Endothelial cell of umbilical vein (primary cell): ENCODE results near the gene R3HDM2. TPM values are rescaled to one million over a fixed set of nuclear protein-coding genes. Genes with fewer than 3 reads are reported as not detected.

Experiments
- BruUV-seq: library from RNA; stranded (reverse); fragments of 400-500 nt; replicated peaks from 2 replicates; lab custom pipeline; 2021; lab: Mats Ljungman, UMichigan
- CTCF ChIA-PET: fragments of 300-600, 350-600 bp; sonication (Branson Sonifier 250); formaldehyde crosslinking; loops from one replicate; lab custom pipeline; 2021; ENCODE audit warnings: antibody characterized with exemption, inconsistent platforms; lab: Charles Lee
- POLR2A ChIA-PET: fragments of 300-600, 350-600 bp; sonication (Branson Sonifier 250); formaldehyde crosslinking; loops from one replicate; lab custom pipeline; 2021; ENCODE audit warnings: antibody characterized with exemption, inconsistent platforms; lab: Charles Lee
- DNase-seq: peaks from one replicate; pipeline ENCODE4 v3.0.0-alpha.2; 2011; ENCODE audit warnings: low read depth, low spot score
- FAIRE-seq: peaks from 2 replicates; lab custom pipeline; 2011; peaks lifted over from hg19 to GRCh38; lab: Jason Lieb, UNC
- H2AFZ ChIP-seq: 2 replicates; pipeline ENCODE4 v1.6.0; 2012; ENCODE audit warnings: low read depth, low read length, control low read depth, inconsistent platforms
- H3K27ac ChIP-seq: 2 replicates; pipeline ENCODE4 v1.5.1; 2011; ENCODE audit warnings: low read depth, mild to moderate bottlenecking, control low read depth, low read length, moderate library complexity; ENCODE audit not compliant: insufficient read depth
- H3K27me3 ChIP-seq, 2 experiments: 2 replicates each; pipeline versions ENCODE4 v1.6.0 to v1.6.1; 2011; ENCODE audit warnings: low read length in 2 of 2, mixed read lengths in 1 of 2; ENCODE audit not compliant: control insufficient read depth in 2 of 2, insufficient read depth in 2 of 2
- H3K36me3 ChIP-seq, 2 experiments: 2 replicates in 1 of 2; 3 replicates in 1 of 2; pipeline ENCODE4 v1.5.1; 2011; ENCODE audit warnings: low read length in 2 of 2, mild to moderate bottlenecking in 1 of 2, moderate library complexity in 1 of 2; ENCODE audit not compliant: control insufficient read depth in 2 of 2, insufficient read depth in 2 of 2; ENCODE audit errors: extremely low read depth in 1 of 2
- H3K4me1 ChIP-seq: 3 replicates; pipeline ENCODE4 v1.5.1; 2011; ENCODE audit warnings: mild to moderate bottlenecking, low read length; ENCODE audit not compliant: control insufficient read depth, insufficient read depth; ENCODE audit errors: extremely low read depth
- H3K4me2 ChIP-seq: 2 replicates; pipeline ENCODE4 v1.6.1; 2011; ENCODE audit warnings: low read length, control low read depth, mixed read lengths; ENCODE audit not compliant: insufficient read depth
- H3K4me3 ChIP-seq, 3 experiments: fragments of 200-600 bp in 1 of 3; sonication (generic), shearing (Covaris generic) in 1 of 3; replicated peaks in 1 of 3; 2 replicates each; pipeline ENCODE4 v1.5.1; 2011 to 2016; ENCODE audit warnings: control low read depth in 3 of 3, low read length in 3 of 3, mild to moderate bottlenecking in 2 of 3, inconsistent platforms in 1 of 3, low read depth in 1 of 3, moderate library complexity in 1 of 3; ENCODE audit not compliant: insufficient read depth in 1 of 3
- H3K79me2 ChIP-seq: 2 replicates; pipeline ENCODE4 v1.6.0; 2012; ENCODE audit warnings: low read length, inconsistent platforms; ENCODE audit not compliant: control insufficient read depth, insufficient read depth
- H3K9ac ChIP-seq: replicated peaks from 2 replicates; pipeline ENCODE3; 2011; ENCODE audit warnings: low read length, control low read depth; ENCODE audit not compliant: insufficient read depth; ENCODE audit errors: extremely low read depth
- H3K9me1 ChIP-seq: replicated peaks from 3 replicates; pipeline ENCODE4 v1.6.0; 2011; ENCODE audit warnings: mild to moderate bottlenecking, low read length; ENCODE audit not compliant: control insufficient read depth, insufficient read depth; ENCODE audit errors: extremely low read depth
- H3K9me3 ChIP-seq: replicated peaks from 2 replicates; pipeline ENCODE4 v1.5.1; 2012; ENCODE audit warnings: low read length, inconsistent platforms; ENCODE audit not compliant: control insufficient read depth, insufficient read depth
- H4K20me1 ChIP-seq: replicated peaks from 2 replicates; pipeline ENCODE3; 2011; ENCODE audit warnings: mild to moderate bottlenecking, low read length; ENCODE audit not compliant: control insufficient read depth, insufficient read depth; ENCODE audit errors: extremely low read depth
- CTCF ChIP-seq, 2 donors: IDR thresholded peaks; 1 replicate in 1 of 2; 2 replicates in 1 of 2; pipeline ENCODE4 v1.5.1; 2011; ENCODE audit warnings: low read length in 2 of 2, mild to moderate bottlenecking in 2 of 2, moderate library complexity in 2 of 2, control low read depth in 1 of 2, inconsistent platforms in 1 of 2, low read depth in 1 of 2; ENCODE audit not compliant: insufficient read depth in 1 of 2; ENCODE audit errors: extremely low read depth in 1 of 2
- EZH2 ChIP-seq: IDR thresholded peaks from 2 replicates; pipeline ENCODE4 v1.6.1; 2012; ENCODE audit warnings: borderline replicate concordance, low read depth, mild to moderate bottlenecking, moderate library complexity, low read length, inconsistent platforms; ENCODE audit not compliant: severe bottlenecking
- FOS ChIP-seq: IDR thresholded peaks from 2 replicates; pipeline ENCODE4 v1.6.1; 2011; ENCODE audit warnings: mild to moderate bottlenecking, low read length, moderate library complexity, borderline replicate concordance; ENCODE audit not compliant: insufficient read depth
- GATA2 ChIP-seq: IDR thresholded peaks from 2 replicates; pipeline ENCODE4 v1.7.0; 2011; ENCODE audit warnings: low read depth, mild to moderate bottlenecking, moderate library complexity, mixed read lengths, low read length; ENCODE audit not compliant: insufficient read length, insufficient read depth
- JUN ChIP-seq: IDR thresholded peaks from 2 replicates; pipeline ENCODE4 v1.6.1; 2011; ENCODE audit warnings: borderline replicate concordance, low read depth; ENCODE audit not compliant: insufficient read length, insufficient read depth
- MAX ChIP-seq: IDR thresholded peaks from 2 replicates; pipeline ENCODE4 v1.6.1; 2011; ENCODE audit not compliant: insufficient read depth, insufficient read length
- MYC ChIP-seq: IDR thresholded peaks from one replicate; pipeline ENCODE4 v1.6.1; 2011; ENCODE audit warnings: mild to moderate bottlenecking, low read depth, low read length
- POLR2A ChIP-seq: IDR thresholded peaks from 2 replicates; pipeline ENCODE4 v1.6.1; 2012; ENCODE audit warnings: low read depth, mild to moderate bottlenecking, control low read depth, low read length
- POLR2AphosphoS5 ChIP-seq: IDR thresholded peaks from 2 replicates; pipeline ENCODE4 v1.6.1; 2012; ENCODE audit warnings: low read depth, mild to moderate bottlenecking, control low read depth, low read length, moderate library complexity; ENCODE audit not compliant: insufficient read depth
- dilution Hi-C: fragments of 300-500 bp; cut with MboI; formaldehyde crosslinking; loops from one replicate; pipeline ENCODE4 v1.15.0; 2019; ENCODE audit warnings: low sequenced_read_pairs; ENCODE audit not compliant: extremely low pct_ligation_motif_present
- intact Hi-C: fragments of 100-400 bp; cut with micrococcal nuclease; formaldehyde crosslinking; loops from one replicate; pipeline ENCODE4 v1.10.0; 2022
- polyA plus RNA-seq, 4 experiments: library from polyadenylated mRNA; depleted of rRNA in 3 of 4; stranded (reverse) in 3 of 4; unstranded in 1 of 4; fragments of >200 nt; gene quantifications; 2 replicates each; pipeline versions ENCODE4 v1.2.1 to v1.2.3, GENCODE V29; 2011 to 2012; ENCODE audit warnings: missing spikeins in 1 of 4
- total RNA-seq: library from RNA; stranded (reverse); gene quantifications from 2 replicates; pipeline ENCODE4 v1.2.3, GENCODE V29; 2021

R3HDM2 gene
- total and polyA plus RNA-seq, 2 donors (not counting 3 experiments of a cell fraction or from before 2014, with no cell fraction given) = 26.1 to 31.3 TPM

- Histone ChIP-seq H4K20me1 (no peaks in the 10 kb centered on the region), H3K4me1 (no peaks in the 10 kb centered on the region), H2AFZ (no peak overlapping the region), H3K4me3 (no peak overlapping the region), H3K27ac (no peak overlapping the region), H3K9me1 (no peaks in the 10 kb centered on the region), H3K36me3 (no peaks in the 10 kb centered on the region), H3K9me3 (no peaks in the 10 kb centered on the region), H3K9ac (no peak overlapping the region), H3K79me2 (no peaks in the 10 kb centered on the region), H3K27me3 (no peaks in the 10 kb centered on the region), H3K4me2 (no peak overlapping the region)
- BruUV-seq = no TSS peak
- FAIRE-seq (no peak), DNase-seq (no peak)
- POLR2A ChIA-PET = no interaction called here
- CTCF ChIA-PET = interaction anchor here (1.0 kb wide), 1 partner anchor 93 kb away, joined by 3 read pairs; no protein-coding TSS in a partner anchor
- TF ChIP-seq CTCF (IDR thresholded peaks at IDR 0.05; ENCODE audit: extremely low read depth in 1 of 2, insufficient read depth in 1 of 2, low read depth in 1 of 2, low read length in 2 of 2) (no peak), MYC (no peak), POLR2A (no peak), GATA2 (no peak), MAX (no peak), POLR2AphosphoS5 (no peak), JUN (no peak), FOS (no peak), EZH2 (no peak)
- dilution Hi-C loops (no loop called here), intact Hi-C loops (no loop called here)
These were observed 72.2 kb downstream of the R3HDM2 start for GRCh38 chr12:57358646-57359045.
